CD4-positive, alpha-beta T cell treated with Interleukin-10 for 1 hour (primary cell): ENCODE measurements around the gene CNIH3.
A peak's percentile ranks its signal among the peaks of the same experiment; 100 is the strongest.
"Not testable (repeated sequence)": the region's sequence is repeated elsewhere in the genome, so short reads cannot be mapped to it uniquely, and the experiment has no call there.

Experiments
- DNase-seq: peaks from one replicate; pipeline ENCODE4 v3.0.0-alpha.2; 2020

Gene CNIH3

GRCh38 chr1:224615861-224616755 is at the start of gene CNIH3:
CNIH3 (plus strand) TSS chr1:224616317; CDS start chr1:224617175, 858 bp downstream.
- peak; percentile 27 for DNase-seq

GRCh38 chr1:224566492-224566891 is 49.6 kb upstream of the CNIH3 start:
- DNase-seq: not testable (repeated sequence)

GRCh38 chr1:224569276-224569675 is 46.8 kb upstream of the CNIH3 start:
- DNase-seq: no peak

DNA sequence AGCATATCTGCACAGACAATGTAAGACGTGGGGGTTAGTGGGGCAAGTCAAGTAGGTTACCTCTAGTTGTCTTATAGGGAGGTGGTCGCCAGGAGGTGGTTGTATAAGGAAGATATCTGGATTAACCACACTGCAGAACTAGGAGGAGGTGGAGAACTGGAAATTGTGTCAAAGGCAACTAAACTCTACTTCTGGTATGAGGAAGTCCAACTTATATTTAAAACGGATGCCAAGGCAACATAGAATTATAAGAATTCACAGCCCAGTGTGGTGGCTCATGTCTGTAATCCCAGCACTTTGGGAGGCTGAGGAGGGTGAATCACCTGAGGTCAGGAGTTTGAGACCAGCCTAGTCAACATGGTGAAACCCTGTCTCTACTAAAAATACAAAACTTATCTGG is 44.1 kb upstream of the CNIH3 start:
- DNase-seq: not testable (repeated sequence)

- no peak for DNase-seq
Observed at GRCh38 chr1:224579526-224579925, 36.6 kb upstream of the CNIH3 start.

DNA sequence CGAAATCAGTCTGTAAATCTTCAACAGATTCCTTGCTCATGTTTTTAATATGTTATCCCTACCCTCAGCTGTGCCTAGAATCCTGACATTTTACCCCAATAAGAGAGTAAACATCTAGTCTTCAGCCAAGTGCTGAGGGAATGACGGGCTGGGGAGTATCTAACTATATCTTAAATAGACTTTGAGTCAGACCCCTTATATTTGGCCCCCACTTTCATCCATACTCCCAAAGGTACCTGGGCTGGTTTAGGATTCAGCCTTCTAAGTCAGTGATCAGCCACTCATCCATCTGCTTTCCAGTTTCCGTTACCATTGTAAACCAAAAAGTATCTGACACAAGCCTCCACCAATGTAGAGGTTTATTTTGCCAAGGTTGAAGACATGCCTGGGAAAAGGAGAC is 36.1 kb upstream of the CNIH3 start:
- no peak for DNase-seq

- DNase-seq: no peak
Observed at GRCh38 chr1:224582041-224582440, 34.1 kb upstream of the CNIH3 start.

- no peak for DNase-seq
Observed at GRCh38 chr1:224583774-224584173, 32.3 kb upstream of the CNIH3 start.

DNA sequence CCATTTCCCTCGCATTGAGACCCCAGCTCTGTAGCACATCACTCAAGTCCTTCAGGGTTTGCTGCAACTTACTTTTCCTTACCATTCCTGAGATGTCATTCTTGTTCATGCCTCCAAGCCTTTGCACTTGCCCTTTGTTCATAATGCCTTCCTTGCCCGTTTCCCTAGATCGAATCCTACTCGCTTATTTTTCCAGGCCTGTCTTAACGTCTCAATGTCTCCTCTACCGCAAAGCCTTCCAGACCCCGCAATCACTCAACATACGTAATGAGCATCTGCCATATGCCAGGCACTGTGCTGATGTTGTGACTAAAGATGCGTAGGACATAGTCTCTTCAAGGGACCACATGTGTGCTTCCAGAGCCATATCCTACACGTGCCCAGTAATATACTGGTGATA is 31.1 kb upstream of the CNIH3 start:
- no peak for DNase-seq

DNA sequence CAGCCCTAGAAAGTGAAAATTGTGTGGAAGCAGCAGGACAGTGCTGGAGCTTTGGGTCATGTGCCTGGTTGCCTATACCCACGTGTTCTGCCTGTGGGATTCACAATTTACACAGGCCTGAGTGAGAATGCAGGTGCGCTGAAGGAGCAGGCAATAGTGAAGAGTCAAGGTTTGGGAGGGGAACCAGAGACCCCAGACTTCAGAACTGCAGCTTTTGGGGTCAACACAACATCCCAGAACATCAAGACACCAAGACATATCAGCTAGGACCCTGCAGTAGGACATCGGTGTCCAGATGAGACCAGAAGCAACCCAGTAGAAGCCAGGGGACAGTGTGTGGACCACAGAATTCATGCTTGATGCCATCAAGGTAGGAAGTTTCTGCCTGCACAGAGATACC is 29.1 kb upstream of the CNIH3 start:
- no peak for DNase-seq

GRCh38 chr1:224588515-224588914 is 27.6 kb upstream of the CNIH3 start:
- DNase-seq: no peak

DNA sequence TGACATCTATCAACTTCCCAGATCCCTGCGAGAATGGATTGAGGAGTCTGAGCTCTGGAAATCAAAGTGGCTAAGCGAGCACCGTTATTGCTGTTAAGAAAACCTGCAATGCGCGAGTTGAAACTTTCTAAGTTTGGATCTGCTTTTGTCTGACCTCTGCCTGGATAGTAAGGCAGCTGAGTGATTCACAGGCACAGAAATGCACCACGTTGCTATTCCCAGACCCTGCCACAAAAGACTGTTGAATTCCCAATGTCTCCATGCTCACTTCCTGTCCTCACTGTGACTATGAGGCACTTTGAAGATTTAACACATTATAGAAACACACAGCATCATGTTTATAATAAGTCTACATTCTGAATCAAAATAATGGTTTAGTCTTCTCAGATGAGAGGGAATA is 27.1 kb upstream of the CNIH3 start:
- DNase-seq: no peak

GRCh38 chr1:224591326-224591725 is 24.8 kb upstream of the CNIH3 start:
- no peak for DNase-seq

DNA sequence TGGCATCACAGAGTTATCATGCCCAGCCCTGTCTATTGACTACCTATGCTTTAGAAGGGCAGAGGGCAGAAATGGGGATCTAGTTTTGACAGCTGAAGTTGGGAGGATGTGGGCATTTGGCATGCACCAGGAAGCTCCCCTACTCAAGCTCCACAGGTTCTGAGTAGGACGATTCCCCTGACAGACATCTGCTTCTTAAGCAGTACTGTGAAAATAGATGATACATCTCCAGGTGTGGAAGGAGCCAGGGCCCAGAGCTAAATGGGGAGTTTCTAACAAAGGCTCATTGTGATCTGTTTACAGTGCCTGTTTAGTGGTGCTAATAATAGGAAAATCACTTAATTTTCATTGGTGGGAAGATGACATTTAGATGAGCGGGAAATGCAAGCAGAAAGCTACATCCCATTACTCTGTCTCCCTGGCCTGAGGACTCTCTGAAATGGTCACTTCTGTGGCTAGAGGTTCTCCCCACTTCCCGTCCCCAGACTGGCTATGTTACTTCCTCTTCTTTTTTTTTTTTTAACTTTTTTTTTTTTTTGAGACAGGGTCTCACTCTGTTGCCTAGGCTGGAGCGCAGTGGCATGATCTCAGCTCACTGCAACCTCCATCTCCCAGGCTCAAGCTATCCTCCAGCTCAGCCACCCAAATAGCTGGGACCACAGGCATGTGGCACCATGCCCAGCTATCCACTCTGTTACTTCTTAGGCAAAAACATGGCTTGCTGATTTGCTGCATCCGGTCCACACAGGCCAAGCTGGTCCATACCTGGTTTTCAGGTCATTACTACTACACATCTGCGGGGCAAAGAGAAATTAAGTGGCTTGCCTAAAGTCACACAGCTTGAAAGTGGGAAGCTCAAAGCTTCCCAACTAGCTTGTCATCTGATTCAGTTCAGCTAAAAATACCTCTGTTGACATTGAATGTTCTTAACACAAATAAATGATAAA is 23.2 kb upstream of the CNIH3 start:
- no peak for DNase-seq

- DNase-seq: no peak
Observed at GRCh38 chr1:224594360-224594759, 21.8 kb upstream of the CNIH3 start.

DNA sequence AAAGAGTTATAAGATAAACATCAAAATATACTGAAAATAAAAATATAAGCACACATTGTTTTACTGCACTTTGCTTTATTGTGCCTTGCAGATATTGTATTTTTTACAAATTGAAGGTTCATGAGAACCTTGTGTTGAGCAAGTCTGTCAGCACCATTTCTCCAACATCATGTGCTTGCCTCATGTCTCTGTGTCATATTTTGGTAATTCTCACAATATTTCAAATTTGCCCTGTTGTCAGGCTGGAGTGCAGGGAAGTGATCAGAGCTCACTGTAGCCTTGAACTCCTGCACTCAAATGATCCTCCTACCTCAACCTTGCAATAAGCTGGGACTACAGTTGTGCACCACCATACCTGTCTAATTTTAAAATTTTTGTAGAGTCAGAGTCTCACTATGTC is 21.3 kb upstream of the CNIH3 start:
- no peak for DNase-seq

- DNase-seq: no peak
Observed at GRCh38 chr1:224605482-224606181, 10.5 kb upstream of the CNIH3 start.

GRCh38 chr1:224607188-224608148 is 8.6 kb upstream of the CNIH3 start:
- no peak for DNase-seq

DNA sequence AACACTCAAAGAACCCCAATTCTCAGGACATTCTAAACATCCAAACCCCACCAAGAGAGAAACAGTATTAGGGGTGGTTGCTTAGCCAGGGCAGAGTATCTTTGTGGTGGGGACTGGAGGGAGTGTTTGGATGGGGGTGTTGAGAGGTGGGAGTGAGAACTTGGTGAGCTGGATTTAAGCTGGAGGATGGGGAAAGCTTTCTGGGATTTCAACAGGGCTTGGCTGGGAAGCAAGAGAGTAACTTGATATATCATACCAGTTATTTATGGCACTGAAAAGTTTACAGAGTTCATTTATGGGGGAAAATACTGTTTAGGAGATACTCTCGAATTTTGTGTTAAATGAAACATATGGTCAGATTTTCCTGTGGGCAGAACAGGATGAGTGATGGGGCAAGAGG is 6.8 kb upstream of the CNIH3 start:
- no peak for DNase-seq

DNA sequence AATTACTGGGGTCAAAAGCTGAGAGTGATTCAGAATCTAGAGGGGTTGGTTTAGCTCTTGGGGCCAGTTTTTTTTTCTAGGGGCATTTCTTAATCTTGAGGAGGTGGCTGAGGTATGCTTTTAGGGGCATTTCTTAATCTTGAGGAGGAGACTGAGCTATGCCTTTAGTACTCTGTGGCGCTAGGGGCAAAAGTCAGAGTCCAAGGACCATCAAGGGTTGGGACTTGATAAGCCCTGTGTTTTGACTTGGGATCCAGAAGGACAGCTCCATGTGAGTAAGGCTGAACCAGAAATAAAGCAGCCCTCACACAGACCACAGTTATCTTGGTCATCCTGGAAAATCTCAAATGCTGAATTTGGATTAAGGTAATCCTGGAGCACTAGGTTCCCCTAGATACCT is 3.9 kb upstream of the CNIH3 start:
- DNase-seq: no peak

DNA sequence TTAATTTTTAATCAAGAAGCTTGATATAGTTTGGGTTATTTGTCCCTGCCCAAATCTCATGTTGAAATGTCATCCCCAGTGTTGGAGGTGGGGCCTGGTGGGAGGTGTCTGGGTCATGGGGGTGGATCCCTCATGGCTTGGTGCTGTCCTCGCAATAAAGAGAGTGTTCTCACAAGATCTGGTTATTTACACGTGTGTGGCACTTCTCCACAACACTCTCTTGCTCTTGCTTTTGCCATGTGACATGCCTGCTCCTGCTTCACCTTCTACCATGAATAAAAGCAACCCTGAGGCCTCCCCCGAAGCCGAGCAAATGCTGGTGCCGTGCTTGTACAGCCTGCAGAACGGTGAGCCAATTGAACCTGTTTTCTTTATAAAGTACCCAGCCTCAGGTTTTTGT is 2.6 kb upstream of the CNIH3 start:
- DNase-seq: no peak
